OCI-LY3 (cell line): ENCODE measurements around the gene SDF2L1.

Experiments
- EZH2phosphoT487 ChIP-seq: fragments of 200-600 bp; shearing (Covaris generic); IDR thresholded peaks from 2 replicates; pipeline ENCODE4 v1.6.1; 2018; ENCODE audit warnings: antibody characterized with exemption, mixed run types, low read depth
- TF ChIP-seq, protein P1 (sequence below): fragments of 200-600, 300-600 bp; sonication (generic); IDR thresholded peaks from 2 replicates; pipeline ENCODE4 v1.5.1; 2014; ENCODE audit warnings: antibody characterized with exemption, low read length, low read depth

DNA sequence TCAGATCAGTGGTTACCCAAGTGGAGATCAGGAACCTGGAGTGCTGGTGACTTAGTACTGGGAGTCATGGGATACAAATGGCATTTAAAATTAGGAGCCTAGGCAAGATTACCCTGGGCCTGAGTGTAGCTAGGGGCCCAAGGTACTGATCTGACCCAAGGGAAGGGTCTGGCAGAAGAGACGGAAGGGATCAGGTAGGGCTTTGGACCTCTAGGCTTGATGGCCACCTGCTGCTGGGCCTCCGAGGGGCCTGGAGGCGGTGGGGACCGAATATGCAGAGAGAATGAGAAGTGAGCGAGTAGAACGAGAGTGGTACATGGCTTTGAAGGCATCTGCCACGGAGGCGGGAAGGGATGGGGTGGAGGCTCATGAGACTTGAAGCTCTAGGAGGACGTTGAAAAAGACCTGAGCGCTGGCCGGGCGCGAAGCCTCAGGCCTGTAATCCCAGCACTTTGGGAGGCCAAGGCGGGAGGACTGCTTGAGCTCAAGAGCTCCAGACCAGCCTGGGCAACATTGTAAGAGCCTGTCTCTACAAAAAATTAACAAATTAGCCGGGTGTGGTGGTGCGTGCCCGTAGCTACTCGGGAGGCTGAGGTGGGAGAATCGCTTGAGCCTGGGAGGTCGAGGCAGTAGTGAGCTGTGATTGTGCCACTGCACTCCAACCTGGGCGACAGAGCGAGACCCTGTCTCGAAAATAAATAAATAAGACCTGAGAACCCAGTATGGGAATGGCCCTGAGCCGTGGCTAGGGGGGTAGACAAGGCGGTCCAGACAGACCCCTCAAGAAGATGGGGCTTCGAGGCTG lies 23.1 kb downstream of the SDF2L1 start:
- TF ChIP-seq, protein P1, sequence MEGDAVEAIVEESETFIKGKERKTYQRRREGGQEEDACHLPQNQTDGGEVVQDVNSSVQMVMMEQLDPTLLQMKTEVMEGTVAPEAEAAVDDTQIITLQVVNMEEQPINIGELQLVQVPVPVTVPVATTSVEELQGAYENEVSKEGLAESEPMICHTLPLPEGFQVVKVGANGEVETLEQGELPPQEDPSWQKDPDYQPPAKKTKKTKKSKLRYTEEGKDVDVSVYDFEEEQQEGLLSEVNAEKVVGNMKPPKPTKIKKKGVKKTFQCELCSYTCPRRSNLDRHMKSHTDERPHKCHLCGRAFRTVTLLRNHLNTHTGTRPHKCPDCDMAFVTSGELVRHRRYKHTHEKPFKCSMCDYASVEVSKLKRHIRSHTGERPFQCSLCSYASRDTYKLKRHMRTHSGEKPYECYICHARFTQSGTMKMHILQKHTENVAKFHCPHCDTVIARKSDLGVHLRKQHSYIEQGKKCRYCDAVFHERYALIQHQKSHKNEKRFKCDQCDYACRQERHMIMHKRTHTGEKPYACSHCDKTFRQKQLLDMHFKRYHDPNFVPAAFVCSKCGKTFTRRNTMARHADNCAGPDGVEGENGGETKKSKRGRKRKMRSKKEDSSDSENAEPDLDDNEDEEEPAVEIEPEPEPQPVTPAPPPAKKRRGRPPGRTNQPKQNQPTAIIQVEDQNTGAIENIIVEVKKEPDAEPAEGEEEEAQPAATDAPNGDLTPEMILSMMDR = no peak
- TF ChIP-seq EZH2phosphoT487 = no peak
